HG02970 (cell line): ENCODE measurements around the gene PTK6.
"Not testable (repeated sequence)": the region's sequence is repeated elsewhere in the genome, so short reads cannot be mapped to it uniquely, and the experiment has no call there.

ENCODE experiments used
- ATAC-seq: cut with Tn5 transposase; IDR thresholded peaks from one replicate; pipeline ENCODE4 v1.9.1; 2021; ENCODE audit warnings: mild to moderate bottlenecking, moderate library complexity, moderate number of reproducible peaks; ENCODE audit not compliant: unreplicated experiment, low FRiP score

PTK6 gene

DNA sequence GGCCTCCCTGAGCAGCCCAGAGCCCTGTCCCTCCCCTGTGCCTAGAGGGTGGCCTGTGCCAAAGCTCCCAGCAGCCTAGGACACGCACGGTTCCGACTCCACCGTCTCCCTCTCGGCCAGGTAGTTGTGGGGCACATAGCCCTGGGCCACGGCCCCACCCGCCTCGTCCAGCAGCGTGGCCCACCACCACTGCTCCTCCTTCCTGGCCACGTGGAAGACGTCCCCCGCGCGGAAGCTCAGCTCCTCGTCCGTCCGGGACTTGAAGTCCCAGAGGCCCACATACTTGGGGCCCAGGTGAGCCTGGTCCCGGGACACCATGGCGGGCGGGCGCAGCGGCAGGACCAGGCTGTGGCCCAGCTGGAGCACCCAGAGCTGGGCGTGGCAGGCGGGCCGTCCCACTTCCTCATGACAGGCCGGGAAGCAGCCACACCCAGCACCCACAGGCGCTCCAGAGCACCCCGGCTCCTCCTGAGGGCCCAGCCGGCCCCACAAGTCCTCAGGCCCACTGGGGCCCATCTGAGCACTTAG lies at the start of gene PTK6:
TSS of gene PTK6 (minus strand) at position 380 of the 528 bp plus-strand sequence. CDS start at position 318, 62 bp downstream.
- ATAC-seq = peak; percentile 13

DNA sequence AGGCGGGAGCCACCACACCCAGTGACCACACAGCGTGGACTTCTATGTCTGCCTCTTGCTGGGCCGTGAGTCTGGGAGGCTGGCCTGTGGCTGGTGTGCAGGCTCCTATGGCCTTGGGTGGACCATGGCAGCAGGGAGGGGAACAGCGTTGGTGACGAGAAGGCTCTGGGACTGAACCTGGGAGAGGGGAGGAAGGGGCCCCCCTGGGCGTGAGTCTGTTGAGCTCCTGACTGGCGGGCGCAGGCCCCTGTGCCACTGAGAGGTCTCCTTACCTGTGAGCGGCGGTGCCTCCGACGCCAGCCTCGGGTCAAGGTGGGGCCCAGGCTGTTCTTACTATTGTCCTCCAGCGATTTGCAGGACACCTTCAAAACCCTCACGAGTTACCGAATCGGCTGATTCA lies 49.6 kb upstream of the PTK6 start:
- ATAC-seq = no peak

DNA sequence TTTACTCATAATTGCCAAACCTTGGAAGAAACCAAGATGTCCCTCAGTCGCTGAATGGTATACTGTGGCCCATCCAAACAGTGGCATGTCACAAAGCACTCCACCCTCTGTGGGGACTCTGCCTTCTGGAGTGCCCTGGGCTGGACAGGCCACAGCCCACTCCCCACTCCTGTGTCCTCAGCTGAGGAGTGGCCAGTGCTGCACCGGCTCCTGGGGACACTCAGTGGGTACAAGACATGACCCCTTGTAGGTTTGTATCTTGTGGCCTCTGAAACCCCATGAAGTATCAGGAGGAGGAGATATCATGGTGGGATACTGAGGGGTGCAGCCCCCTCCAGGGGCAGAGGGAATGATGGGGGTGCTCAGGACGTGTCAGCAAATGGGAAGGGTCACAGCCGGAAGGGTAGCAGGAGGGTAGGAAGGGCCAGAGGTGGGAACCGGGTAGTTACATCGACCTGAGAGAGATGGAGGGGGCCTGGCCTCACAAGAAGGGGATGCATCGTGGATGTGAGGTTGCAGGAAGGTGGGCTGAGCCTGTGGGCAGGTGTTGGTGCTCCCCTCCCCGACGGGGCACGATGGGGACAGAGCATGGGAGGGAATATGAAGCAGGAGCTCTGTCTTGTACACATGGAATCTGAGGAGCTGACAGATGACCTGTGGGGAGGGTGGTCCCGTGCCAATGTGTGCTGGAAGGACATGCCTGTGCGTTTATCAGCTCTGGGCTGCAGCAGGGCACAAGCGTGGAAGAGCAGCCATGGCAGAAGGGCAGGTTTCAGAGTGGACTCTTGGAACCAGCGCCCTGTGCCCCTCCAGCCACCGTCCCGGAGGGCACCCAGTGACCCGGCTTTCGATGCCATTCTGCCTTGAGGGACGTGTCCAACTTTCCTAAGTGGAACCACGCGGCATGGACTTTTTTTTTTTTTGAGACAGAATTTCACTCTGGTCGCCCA lies 48.7 kb upstream of the PTK6 start:
- no peak for ATAC-seq

DNA sequence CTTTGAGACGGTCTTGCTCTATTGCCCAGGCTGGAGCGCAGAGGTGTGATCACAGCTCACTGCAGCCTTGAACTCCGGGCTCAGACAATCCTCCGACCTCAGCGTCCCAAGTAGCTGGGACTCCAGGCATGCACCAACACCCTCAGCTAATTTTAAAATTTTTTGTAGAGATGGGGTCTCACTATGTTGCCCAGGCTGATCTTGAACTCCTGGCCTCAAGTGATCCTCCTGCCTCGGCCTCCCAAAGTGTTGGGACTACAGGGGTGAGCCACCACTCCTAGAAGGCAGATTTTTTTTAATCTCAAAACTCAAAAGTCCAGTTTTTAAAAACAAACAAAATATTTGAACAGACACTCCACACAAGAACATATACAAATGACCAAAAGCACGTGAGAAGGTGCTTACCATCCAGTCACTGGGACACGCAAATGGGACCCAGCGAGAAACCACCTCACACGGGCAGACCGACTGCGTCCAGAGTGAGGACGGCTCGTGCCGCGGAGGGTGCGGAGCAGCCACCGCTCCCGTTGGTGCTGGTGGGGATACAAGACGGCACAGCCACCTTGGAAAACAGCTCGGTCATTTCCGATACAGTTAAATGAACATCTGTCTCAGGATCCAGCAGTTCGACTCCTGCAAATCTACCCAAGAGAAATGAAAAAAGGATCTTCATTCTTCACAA lies 45.3 kb upstream of the PTK6 start:
- no peak for ATAC-seq

DNA sequence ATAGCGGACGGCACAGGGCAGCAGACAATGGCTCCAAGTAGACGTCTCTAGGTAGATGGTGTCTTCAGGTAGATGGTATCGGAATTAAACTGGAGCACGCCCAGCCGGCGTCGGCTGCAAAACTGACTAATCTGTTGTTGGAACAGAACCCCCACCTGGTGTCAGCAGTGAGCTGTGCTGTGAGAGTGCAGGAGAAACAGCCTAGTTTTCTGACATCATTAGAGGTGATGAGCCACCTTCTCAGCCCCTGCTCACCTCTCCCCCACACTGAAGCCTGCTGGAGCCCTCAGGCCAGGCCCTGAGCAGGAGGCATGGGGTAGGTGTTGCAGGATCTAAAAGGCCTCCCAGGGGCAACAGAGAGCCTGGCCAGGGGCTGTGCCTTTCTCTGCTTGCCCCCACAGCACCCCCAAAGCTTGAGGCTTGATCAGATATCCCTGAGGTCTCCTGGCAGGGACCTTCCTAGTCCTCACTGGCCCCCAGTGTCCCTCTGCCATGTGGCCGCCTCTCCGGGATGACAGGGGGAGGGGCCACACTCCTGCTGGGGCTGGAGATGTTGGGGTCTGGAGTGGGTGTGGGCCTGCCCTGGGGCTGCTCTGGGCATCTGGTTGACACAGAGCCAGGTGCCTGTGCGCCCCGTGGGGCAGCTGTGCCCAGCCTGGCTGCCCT lies 43.8 kb upstream of the PTK6 start:
- no peak for ATAC-seq

DNA sequence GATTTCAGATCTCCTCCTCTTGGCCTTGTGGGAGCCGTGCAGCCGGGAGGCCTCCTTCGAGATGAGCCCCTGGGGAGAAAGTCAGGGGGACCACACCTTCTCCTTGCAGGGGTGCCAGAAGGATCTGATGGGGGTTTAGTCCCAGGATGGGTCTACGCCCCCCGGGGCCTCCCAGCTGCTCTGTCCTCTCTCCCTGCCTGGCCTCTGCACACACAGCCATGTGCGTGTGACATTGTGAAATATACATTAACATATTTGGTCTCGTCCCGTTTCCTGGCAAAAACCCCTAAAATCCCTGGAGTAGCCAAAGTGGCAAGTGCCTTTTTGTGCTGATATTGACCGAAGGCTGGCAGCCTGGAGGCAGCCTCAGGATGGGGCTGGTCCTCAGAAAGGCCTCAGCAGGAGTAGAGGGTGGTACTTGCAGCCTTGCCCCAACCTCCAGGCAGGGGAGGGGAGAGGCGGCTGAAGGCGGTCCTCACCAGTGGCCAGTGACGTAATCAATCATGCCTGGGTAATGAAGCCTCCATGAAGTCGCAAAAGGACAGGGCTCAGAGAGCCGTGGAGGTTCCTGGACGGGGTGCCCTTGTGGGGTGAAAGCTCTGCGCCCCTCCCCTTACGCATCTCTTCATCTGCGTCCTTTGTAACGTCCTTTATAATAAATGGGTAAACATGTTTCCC lies 42.0 kb upstream of the PTK6 start:
- no peak for ATAC-seq

DNA sequence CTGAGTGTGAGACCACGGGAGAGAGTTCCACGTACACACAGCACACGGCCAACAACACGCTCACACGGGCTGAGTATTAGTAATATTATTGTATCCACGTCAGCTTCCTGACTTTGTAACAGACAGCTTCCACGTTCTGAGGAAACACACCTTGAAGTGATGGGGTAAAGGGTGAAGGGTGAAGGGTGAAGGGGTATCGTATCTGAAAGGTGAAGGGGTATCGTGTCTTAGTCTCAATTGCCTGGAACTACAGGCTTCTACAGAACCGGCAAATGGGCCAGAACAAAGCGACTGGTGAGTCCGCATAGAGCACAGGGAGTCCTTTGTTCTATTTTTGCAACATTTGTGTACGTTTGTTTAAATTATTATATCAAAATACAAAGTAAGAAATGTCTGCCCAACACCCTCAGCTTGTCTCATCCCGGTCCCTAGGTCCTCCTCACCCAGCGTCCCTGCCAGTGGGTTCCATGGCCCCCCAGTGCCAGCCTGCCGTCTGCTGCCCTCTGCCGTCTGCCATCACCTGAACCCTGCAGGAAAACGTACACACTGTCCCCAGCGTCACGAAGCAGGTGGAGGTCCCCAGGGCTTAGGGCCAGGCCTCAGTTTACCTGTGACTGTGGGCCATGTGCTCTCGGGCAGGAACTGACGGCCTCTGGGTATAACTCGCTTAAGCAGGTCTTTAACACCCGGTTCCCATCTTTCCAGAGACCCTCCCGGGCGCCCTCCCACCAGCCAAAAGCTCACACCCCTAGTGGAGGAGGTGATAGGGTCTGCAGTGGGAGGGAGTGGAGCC lies 41.2 kb upstream of the PTK6 start:
- ATAC-seq = no peak

DNA sequence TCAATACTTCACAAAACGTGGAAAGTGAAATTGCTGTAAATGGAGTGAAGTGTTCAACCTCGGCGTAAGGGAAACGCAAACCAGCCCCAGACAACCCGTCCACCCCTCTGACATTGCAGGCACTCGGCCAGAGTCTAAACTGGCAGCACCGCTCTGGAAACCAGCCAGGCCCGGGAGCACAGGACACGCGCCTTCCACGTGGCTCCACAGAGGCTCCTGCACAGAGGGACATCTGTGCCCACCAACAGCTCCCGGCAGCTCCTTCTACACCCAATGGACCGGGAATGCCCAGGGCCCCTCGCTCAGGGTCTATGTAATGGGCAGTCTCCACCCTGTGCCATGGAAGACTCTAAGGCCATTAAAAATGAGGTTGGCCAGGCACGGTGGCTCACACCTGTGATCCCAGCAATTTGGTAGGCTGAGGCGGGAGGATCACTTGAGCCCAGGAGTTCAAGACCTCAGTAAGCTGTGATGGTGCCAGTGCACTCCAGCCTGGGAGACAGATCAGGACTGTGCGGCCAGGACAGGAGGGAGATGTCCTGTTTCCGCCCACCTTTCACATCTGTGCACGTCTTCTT lies 40.2 kb upstream of the PTK6 start:
- no peak for ATAC-seq

DNA sequence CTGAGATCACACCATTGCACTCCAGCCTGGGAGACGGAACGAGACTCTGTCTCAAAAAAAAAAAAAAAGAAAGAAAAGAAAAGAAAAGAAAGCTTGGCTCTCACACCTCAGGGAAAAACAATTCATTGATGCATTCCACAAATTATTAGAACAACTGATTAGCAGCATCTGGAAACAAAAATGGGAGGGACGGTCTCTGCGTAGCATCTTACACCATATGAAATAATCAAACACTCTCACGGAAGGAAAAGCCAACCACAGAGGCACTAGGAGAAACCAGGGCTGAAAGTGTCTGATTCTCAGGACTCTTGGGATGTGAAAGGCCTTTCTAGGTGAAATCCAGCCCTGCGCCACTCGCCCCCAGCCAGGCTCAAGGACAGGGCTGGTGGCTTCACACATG lies 39.1 kb upstream of the PTK6 start:
- ATAC-seq = no peak

DNA sequence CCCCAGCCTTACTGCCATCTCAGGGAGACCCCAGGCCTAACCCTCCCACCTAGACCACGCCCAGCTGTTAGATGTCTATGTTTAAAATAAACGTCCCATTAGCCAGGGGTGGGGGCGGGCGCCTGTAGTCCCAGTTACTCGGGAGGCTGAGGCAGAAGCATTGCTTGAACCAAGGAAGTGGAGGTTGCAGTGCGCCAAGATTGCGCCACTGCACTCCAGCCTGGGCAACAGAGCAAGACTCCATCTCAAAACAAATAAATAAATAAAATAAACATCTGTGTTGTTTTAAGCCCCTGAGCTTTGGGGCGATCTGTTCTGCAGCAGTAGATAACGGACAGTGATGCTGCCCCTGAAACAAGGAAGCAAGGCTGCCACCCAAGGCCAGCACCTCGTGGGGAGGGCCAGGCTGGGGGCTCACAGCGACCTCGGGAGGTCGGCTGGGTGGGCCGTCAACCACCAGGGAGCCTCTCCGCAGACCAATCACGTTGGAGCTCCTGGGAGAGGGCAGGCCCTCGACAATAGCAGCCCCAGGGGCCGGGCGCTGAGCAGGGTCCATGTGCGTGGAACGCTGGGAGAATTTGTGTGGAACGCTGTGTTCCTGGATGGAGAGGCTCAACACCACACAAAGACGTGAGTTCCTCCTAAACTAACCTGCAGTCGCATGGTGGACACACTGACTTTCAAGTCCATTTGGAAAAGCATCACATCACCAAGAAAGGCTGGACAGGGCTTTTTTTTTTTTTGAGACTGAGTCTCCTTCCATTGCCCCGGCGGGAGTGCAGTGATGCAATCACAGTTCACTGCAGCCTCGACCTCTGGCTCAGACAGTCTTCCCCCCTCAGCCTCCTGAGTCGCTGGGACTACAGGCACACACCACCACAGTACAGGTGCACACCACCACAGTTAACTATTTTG lies 37.9 kb upstream of the PTK6 start:
- no peak for ATAC-seq

DNA sequence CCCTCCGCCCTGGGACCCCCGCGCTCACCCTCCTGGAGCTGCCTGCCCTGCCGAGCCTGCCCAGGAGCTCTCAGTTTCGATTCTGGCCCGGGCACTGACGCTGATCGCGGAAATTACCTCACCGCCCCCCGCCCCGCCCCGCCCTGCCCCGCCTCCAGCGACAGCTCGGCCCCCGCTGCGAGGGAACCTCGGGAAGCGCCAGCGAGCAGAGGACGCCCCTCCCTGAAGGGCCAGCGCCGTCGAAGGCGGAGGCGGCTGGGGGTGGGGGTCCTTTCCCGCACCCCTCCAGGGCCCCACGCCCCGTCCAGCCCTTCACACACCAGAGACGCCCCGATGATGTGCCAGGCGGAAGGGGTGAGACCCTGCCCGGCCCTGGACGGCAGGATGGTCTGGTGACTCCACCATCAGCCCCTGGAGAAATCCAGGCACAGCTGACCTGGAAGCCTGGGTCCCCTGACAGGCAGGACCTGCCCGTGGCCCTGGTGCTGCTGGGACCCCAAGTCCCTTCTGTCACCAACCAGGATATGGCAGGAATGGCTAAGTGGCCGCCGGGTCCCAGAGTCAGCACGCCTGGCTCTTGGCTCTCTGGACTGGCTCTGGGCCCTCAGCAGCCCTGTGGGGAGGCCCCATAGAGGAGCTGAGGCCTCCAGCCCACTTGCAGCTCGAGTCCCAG lies 37.1 kb upstream of the PTK6 start, which contains the start of gene HELZ2:
TSS of gene HELZ2 (minus strand) at position 84 of the 673 bp plus-strand sequence. CDS start 1,854 bp downstream, outside the sequence.
- no peak for ATAC-seq

DNA sequence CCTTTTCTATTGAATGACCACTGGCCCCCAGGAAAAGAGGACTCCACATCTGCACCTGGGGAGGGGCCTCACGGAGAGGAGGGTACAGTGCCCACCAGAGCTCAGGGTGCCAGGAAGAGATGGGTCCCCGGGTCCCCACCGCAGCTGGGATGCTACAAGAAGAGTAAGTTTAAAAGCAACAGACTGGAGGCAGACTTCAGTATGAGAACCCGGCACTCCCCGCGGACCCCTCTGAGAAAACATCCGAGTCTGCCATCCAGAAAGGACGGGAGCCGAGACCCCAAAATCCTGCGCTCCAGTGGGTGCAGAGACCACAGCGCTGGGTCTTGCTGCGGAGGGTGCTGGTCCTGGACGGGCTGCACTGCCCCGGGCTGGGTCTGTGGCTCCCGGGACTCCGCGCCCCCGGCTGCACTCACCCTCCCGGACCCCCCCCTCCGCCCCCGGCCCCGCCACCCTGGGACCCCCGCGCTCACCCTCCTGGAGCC lies 36.5 kb upstream of the PTK6 start:
- ATAC-seq = no peak

DNA sequence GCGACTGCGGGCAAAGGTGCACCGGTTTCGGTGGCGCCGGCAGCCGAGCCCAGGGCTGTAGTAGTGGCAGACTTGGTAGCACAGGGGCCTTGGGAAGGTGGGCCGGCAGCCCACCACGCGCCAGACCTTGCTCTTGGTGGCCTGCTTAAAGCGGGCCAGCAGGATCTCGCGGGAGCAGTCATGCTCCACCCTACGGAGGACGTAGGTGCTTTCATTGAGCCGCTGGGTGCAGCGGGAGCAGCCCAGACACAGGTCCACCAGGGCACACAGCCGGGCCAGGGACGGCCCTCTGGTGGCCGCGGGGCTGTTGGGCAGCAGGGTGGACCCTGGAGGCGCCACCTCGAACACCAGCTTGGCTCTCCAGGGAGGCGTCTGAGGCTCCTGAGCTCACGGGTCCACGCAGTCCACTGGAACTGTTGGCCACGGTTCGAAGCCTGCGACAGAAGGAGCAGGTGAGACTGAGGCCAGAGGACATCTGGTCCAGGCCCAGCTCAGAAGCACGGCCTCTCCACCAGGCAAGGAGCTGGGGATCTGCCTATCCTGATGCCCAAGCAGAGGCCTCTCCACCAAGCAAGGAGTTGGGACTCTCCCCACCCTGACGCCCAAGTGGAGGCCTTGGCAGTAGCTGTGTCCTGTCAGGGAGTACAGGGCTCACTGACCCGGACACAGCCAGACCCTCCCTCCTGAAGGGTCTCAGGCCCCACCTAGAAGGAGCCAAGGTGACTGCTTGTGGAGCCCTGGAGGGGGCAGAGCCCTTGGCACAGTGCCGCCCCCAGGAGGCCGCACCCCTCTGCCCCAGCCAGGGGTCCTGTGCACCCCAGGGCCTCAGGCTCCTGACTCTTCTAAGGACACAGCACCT lies 35.8 kb upstream of the PTK6 start:
- ATAC-seq = no peak

DNA sequence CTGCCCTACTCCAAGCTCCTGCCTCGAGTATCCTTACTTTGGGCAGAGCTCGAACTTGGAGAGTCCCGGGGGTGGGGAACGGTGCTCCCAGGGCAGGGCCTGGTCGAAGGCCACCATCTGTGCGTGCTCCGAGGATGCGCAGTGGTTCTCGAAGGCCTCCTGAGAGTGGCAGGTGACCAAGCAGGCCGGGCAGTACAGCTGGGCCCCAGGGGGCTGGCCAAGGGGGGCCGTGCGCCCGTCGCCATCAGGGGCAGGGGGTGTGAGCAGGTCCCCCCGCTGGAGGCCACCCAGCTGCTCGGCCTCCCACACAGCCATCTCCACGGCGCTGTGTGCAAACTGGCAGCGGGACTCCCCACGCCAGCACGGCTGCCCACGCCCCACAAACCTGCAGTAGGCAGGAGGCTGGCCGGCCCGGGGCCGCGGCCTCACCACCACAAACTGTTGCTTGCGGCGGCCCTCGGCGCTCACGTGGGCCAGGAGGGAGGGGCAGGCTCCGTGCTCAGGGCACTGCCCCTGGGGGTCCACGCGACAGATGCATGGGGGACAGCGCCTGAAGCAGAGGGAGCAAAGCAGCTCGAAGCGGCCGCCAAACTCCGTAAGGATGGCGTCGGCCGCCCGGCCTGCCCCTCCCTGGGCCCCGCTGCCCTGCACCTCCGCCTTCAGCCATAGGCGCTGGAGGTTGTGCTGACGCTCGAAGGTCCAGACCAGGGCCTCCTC lies 35.1 kb upstream of the PTK6 start:
- ATAC-seq = no peak

DNA sequence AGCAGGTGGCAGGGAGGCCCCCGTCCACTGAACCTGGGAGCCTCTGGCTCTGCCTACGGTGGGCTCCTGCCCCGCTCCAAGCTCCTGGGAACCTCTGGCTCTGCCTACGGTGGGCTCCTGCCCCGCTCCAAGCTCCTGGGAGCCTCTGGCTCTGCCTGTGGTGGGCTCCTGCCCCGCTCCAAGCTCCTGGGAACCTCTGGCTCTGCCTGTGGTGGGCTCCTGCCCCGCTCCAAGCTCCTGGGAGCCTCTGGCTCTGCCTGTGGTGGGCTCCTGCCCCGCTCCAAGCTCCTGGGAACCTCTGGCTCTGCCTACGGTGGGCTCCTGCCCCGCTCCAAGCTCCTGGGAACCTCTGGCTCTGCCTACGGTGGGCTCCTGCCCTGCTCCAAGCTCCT lies 33.9 kb upstream of the PTK6 start:
- not testable (repeated sequence) for ATAC-seq
